Chondrocyte (in vitro differentiated cells): Measurements from ENCODE around the gene HMGXB3. TPM values are rescaled to one million over a fixed set of nuclear protein-coding genes. Genes with fewer than 3 reads are reported as not detected.

ENCODE experiments used
- DNase-seq: peaks from one replicate; pipeline ENCODE4 v3.0.0; 2021; ENCODE audit warnings: mixed read lengths, low spot score
- H3K27ac Mint-ChIP-seq: one replicate; pipeline ENCODE4 v1.8.0; 2021; ENCODE audit warnings: mild to moderate bottlenecking, moderate library complexity, mixed read lengths; ENCODE audit not compliant: unreplicated experiment
- H3K27me3 Mint-ChIP-seq: 2 replicates; pipeline ENCODE4 v1.8.0; 2021; ENCODE audit warnings: low read depth, mixed read lengths
- H3K36me3 Mint-ChIP-seq: 2 replicates; pipeline ENCODE4 v1.8.0; 2021; ENCODE audit warnings: low read depth, mixed read lengths
- H3K4me1 Mint-ChIP-seq: 2 replicates; pipeline ENCODE4 v1.8.0; 2021; ENCODE audit warnings: low read depth, mild to moderate bottlenecking, mixed read lengths
- H3K4me3 Mint-ChIP-seq: one replicate; pipeline ENCODE4 v1.8.0; 2021; ENCODE audit warnings: mild to moderate bottlenecking, moderate library complexity, mixed read lengths; ENCODE audit not compliant: unreplicated experiment
- H3K9me3 Mint-ChIP-seq: 2 replicates; pipeline ENCODE4 v1.8.0; 2021; ENCODE audit warnings: low read depth, mixed read lengths
- CTCF ChIP-seq: fragments of 200-600 bp; sonication (generic); IDR thresholded peaks from 2 replicates; pipeline ENCODE4 v1.5.0; 2021; ENCODE audit warnings: antibody characterized with exemption, mild to moderate bottlenecking, moderate library complexity
- total RNA-seq: library from RNA; stranded (reverse); gene quantifications from 3 replicates; pipeline ENCODE4 v1.2.1, GENCODE V29; 2021

Gene HMGXB3
- total RNA-seq, 1 donor from 2014 or later, result 44.2 TPM

- peak overlapping the region; percentile 8 for H3K27ac Mint-ChIP-seq
- H3K27me3 Mint-ChIP-seq, result no peaks in the 10 kb centered on the region
- peaks cover 2% of the 10 kb centered on the region for H3K36me3 Mint-ChIP-seq
- DNase-seq, result no peak
- H3K4me3 Mint-ChIP-seq, result peak overlapping the region; percentile 87
- TF ChIP-seq CTCF, result no peak
- H3K9me3 Mint-ChIP-seq, result no peaks in the 10 kb centered on the region
- H3K4me1 Mint-ChIP-seq, result peaks cover 33% of the 10 kb centered on the region
Measured at GRCh38 chr5:149962601-149963300, 37.8 kb upstream of the HMGXB3 start.

GRCh38 chr5:149963729-149964128 is 36.8 kb upstream of the HMGXB3 start:
- Mint-ChIP-seq H3K27ac (no peak overlapping the region), H3K4me1 (peaks cover 33% of the 10 kb centered on the region)

GRCh38 chr5:149966946-149967345 is 33.6 kb upstream of the HMGXB3 start:
- Mint-ChIP-seq H3K27me3 (no peaks in the 10 kb centered on the region), H3K9me3 (no peaks in the 10 kb centered on the region), H3K4me3 (no peak overlapping the region), H3K27ac (no peak overlapping the region), H3K36me3 (peaks cover 3% of the 10 kb centered on the region), H3K4me1 (peaks cover 17% of the 10 kb centered on the region)
- TF ChIP-seq CTCF, result no peak
- DNase-seq, result no peak

More at GRCh38 chr5:149963729-149964128, 36.8 kb upstream of the HMGXB3 start:
- no peak overlapping the region for H3K4me3 Mint-ChIP-seq
- DNase-seq, result no peak
- H3K27me3 Mint-ChIP-seq, result no peaks in the 10 kb centered on the region
- no peak for TF ChIP-seq CTCF
- H3K36me3 Mint-ChIP-seq, result peaks cover 2% of the 10 kb centered on the region
- no peaks in the 10 kb centered on the region for H3K9me3 Mint-ChIP-seq

GRCh38 chr5:149969181-149969930 is 31.2 kb upstream of the HMGXB3 start:
- Mint-ChIP-seq H3K4me3 (no peak overlapping the region), H3K27me3 (no peaks in the 10 kb centered on the region), H3K9me3 (no peaks in the 10 kb centered on the region), H3K36me3 (peaks cover 3% of the 10 kb centered on the region), H3K27ac (no peak overlapping the region), H3K4me1 (peaks cover 8% of the 10 kb centered on the region)
- TF ChIP-seq CTCF, result no peak
- no peak for DNase-seq

GRCh38 chr5:149975409-149975808 is 25.1 kb upstream of the HMGXB3 start:
- no peaks in the 10 kb centered on the region for H3K9me3 Mint-ChIP-seq
- no peak overlapping the region for H3K27ac Mint-ChIP-seq
- H3K4me1 Mint-ChIP-seq, result peaks cover 11% of the 10 kb centered on the region
- no peak for DNase-seq
- H3K27me3 Mint-ChIP-seq, result no peaks in the 10 kb centered on the region
- no peak for TF ChIP-seq CTCF
- H3K4me3 Mint-ChIP-seq, result no peak overlapping the region
- peaks cover 14% of the 10 kb centered on the region for H3K36me3 Mint-ChIP-seq
